ENCODE data around the gene PIGK.
A peak's percentile ranks its signal among the peaks of the same experiment; 100 is the strongest.

Gene PIGK

DNA sequence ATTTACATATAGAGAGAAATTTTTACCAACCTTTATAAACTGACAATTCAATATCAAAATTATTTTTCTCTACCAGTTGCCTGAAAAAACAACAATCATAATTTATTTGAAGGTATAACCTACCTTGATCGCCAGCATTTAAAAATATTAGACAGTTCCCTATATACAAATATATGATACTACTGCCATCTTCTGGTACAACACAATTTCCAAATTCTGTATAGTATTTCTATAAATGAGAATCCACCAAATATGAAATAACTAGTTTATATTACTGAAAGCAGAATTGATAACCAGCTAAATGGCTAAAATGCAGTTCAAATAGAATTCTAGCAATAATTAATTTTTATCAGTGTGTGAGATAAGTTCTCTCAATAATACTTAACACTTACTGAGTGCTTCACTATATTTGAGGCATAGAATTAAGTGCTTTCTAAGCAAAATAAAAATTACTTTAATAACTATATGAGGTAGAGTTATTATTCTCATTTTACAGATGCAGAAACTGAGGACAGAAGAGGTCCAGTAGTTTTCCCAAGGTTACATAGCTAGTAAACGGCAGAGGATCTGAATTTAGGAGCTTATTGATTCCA lies 75.6 kb downstream of the PIGK start:
- Histone ChIP-seq H3K9me3 (ENCODE audit: control insufficient read depth, low read length) (no peaks in the 10 kb centered on the region), H3K4me1 (ENCODE audit: control insufficient read depth, insufficient read depth, low read length) (peaks cover 5% of the 10 kb centered on the region), H3K9ac (ENCODE audit: low read length) (no peak overlapping the region), H3K4me3 (ENCODE audit: low read length) (no peak overlapping the region), H3K27me3 (replicated peaks; ENCODE audit: control insufficient read depth, insufficient read depth, low read length) (no peaks in the 10 kb centered on the region), H3K36me3 (ENCODE audit: control insufficient read depth, insufficient read depth, low read length, severe bottlenecking) (no peaks in the 10 kb centered on the region)
- peak; percentile 59 for DNase-seq (ENCODE audit: low read depth)

DNA sequence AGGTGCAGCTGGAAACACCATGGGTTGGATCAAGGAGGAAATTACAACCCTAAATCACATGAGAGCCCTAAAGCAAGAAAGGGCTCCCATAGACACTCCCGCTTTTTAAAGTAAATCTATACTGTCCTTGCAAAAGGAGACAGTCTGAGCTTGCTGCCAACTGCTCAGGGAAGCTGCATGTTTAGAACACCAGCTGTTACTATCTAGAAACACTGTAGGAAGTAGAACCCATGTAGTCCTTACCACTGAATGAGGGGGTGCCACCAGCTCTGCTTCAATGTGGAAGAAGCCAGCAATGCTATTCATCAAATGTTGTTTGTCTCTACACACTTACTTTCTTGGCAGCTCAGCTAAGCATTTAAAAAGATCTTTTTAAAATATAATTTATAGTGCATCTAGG lies 79.8 kb downstream of the PIGK start:
- Histone ChIP-seq H3K4me1 (ENCODE audit: control insufficient read depth, insufficient read depth, low read length) (peaks cover 16% of the 10 kb centered on the region), H3K9me3 (ENCODE audit: control insufficient read depth, low read length) (no peaks in the 10 kb centered on the region), H3K9ac (ENCODE audit: low read length) (no peak overlapping the region), H3K4me3 (ENCODE audit: low read length) (no peak overlapping the region), H3K36me3 (ENCODE audit: control insufficient read depth, insufficient read depth, low read length, severe bottlenecking) (no peaks in the 10 kb centered on the region), H3K27me3 (replicated peaks; ENCODE audit: control insufficient read depth, insufficient read depth, low read length) (no peaks in the 10 kb centered on the region)
- no peak for DNase-seq (ENCODE audit: low read depth)

DNA sequence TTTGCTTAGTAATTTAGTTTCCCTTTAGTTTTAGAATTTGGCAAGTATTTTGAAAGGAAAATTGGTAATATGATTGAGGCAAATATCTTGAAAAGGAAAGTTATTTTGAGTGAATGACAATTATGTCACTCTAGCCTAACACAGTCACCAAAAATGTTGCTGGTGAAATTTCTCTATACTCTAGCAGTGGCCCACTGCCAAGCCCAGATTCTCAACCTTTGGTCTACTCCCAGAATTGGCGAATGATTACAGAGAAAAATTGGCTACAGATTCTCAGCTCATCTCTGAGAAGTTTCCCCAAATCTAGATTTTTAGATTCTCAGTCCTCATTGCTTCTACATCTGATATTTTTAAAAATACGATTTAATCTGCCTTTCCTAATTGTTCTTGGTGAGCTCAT lies 84.9 kb downstream of the PIGK start:
- H3K9ac ChIP-seq (ENCODE audit: low read length) = no peak overlapping the region
- peak overlapping the region; percentile 58 for H3K4me3 ChIP-seq (ENCODE audit: low read length)
- no peaks in the 10 kb centered on the region for H3K27me3 ChIP-seq (replicated peaks; ENCODE audit: control insufficient read depth, insufficient read depth, low read length)
- peaks cover 20% of the 10 kb centered on the region for H3K4me1 ChIP-seq (ENCODE audit: control insufficient read depth, insufficient read depth, low read length)
- DNase-seq (ENCODE audit: low read depth) = no peak
- no peaks in the 10 kb centered on the region for H3K36me3 ChIP-seq (ENCODE audit: control insufficient read depth, insufficient read depth, low read length, severe bottlenecking)
- no peaks in the 10 kb centered on the region for H3K9me3 ChIP-seq (ENCODE audit: control insufficient read depth, low read length)

DNA sequence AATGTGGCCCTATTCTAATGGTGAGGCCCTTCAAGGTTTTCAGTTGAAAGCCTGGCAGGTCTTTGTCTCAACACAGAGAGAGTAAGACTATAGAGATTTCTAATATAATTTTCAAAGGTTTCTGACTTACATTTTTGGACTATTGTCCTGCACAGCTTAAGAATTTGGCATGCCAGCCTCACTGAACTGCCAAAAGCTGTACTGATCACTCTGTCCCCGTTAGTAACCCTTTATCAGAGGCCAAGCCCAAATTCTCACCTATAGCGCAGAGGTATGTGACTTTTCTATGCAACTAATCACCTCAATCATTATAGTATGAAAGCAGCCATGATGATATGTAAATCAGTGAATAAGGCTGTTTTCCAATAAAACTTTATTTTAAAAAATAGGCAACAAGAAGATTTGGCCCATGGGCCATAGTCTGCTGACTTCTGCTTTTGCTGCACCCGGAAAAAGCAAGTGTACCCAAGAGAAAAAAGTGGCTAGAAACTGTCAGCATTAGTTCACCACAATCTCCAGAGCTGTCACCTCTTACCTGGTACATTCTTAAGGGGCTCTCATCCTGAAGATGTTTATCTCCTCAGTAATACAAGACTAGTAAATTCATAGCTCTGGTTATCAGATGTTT lies 85.4 kb downstream of the PIGK start:
- no peaks in the 10 kb centered on the region for H3K36me3 ChIP-seq (ENCODE audit: control insufficient read depth, insufficient read depth, low read length, severe bottlenecking)

GRCh38 chr1:77126307-77126706 lies 92.9 kb downstream of the PIGK start:
- Histone ChIP-seq H3K4me1 (ENCODE audit: control insufficient read depth, insufficient read depth, low read length) (no peaks in the 10 kb centered on the region), H3K27me3 (replicated peaks; ENCODE audit: control insufficient read depth, insufficient read depth, low read length) (no peaks in the 10 kb centered on the region), H3K36me3 (ENCODE audit: control insufficient read depth, insufficient read depth, low read length, severe bottlenecking) (no peaks in the 10 kb centered on the region), H3K9ac (ENCODE audit: low read length) (no peak overlapping the region), H3K4me3 (ENCODE audit: low read length) (no peak overlapping the region), H3K9me3 (ENCODE audit: control insufficient read depth, low read length) (no peaks in the 10 kb centered on the region)
- DNase-seq (ENCODE audit: low read depth) = peak; percentile 87

More for the DNA sequence above, 85.4 kb downstream of the PIGK start:
- peak overlapping the region; percentile 58 for H3K4me3 ChIP-seq (ENCODE audit: low read length)
- H3K9me3 ChIP-seq (ENCODE audit: control insufficient read depth, low read length) = no peaks in the 10 kb centered on the region
- H3K27me3 ChIP-seq (replicated peaks; ENCODE audit: control insufficient read depth, insufficient read depth, low read length) = no peaks in the 10 kb centered on the region
- DNase-seq (ENCODE audit: low read depth) = no peak
- peaks cover 18% of the 10 kb centered on the region for H3K4me1 ChIP-seq (ENCODE audit: control insufficient read depth, insufficient read depth, low read length)
- no peak overlapping the region for H3K9ac ChIP-seq (ENCODE audit: low read length)

DNA sequence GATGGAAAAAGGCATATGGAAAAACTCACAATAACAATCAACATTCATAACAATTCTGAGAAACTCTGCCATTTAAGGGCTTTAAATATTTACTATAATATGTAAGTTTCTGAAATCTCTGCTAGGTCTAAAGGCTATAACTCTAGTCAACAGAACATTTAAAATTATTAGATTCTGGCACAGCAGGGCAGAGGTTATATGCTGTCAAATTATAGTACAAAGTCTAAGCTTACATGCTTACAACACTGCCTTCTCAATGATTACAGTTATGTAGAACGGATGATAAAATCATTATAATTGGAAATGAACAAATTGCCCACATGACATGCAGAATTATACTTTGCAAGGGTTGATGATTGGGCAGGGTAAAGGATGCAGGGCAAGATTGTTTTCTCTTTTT lies 97.7 kb downstream of the PIGK start:
- no peaks in the 10 kb centered on the region for H3K4me1 ChIP-seq (ENCODE audit: control insufficient read depth, insufficient read depth, low read length)
- no peak overlapping the region for H3K4me3 ChIP-seq (ENCODE audit: low read length)
- H3K27me3 ChIP-seq (replicated peaks; ENCODE audit: control insufficient read depth, insufficient read depth, low read length) = no peaks in the 10 kb centered on the region
- H3K9ac ChIP-seq (ENCODE audit: low read length) = no peak overlapping the region
- no peaks in the 10 kb centered on the region for H3K9me3 ChIP-seq (ENCODE audit: control insufficient read depth, low read length)
- H3K36me3 ChIP-seq (ENCODE audit: control insufficient read depth, insufficient read depth, low read length, severe bottlenecking) = no peaks in the 10 kb centered on the region
- DNase-seq (ENCODE audit: low read depth) = no peak

GRCh38 chr1:77120950-77121349 lies 98.3 kb downstream of the PIGK start:
- H3K9me3 ChIP-seq (ENCODE audit: control insufficient read depth, low read length) = no peaks in the 10 kb centered on the region
- no peak for DNase-seq (ENCODE audit: low read depth)
- no peak overlapping the region for H3K4me3 ChIP-seq (ENCODE audit: low read length)
- H3K36me3 ChIP-seq (ENCODE audit: control insufficient read depth, insufficient read depth, low read length, severe bottlenecking) = no peaks in the 10 kb centered on the region
- H3K27me3 ChIP-seq (replicated peaks; ENCODE audit: control insufficient read depth, insufficient read depth, low read length) = no peaks in the 10 kb centered on the region
- no peak overlapping the region for H3K9ac ChIP-seq (ENCODE audit: low read length)
- no peaks in the 10 kb centered on the region for H3K4me1 ChIP-seq (ENCODE audit: control insufficient read depth, insufficient read depth, low read length)

GRCh38 chr1:77118712-77119111 lies 100.5 kb downstream of the PIGK start:
- H3K36me3 ChIP-seq (ENCODE audit: control insufficient read depth, insufficient read depth, low read length, severe bottlenecking) = no peaks in the 10 kb centered on the region
- no peaks in the 10 kb centered on the region for H3K27me3 ChIP-seq (replicated peaks; ENCODE audit: control insufficient read depth, insufficient read depth, low read length)
- no peaks in the 10 kb centered on the region for H3K9me3 ChIP-seq (ENCODE audit: control insufficient read depth, low read length)
- no peaks in the 10 kb centered on the region for H3K4me1 ChIP-seq (ENCODE audit: control insufficient read depth, insufficient read depth, low read length)
- H3K4me3 ChIP-seq (ENCODE audit: low read length) = no peak overlapping the region
- DNase-seq (ENCODE audit: low read depth) = no peak
- no peak overlapping the region for H3K9ac ChIP-seq (ENCODE audit: low read length)

DNA sequence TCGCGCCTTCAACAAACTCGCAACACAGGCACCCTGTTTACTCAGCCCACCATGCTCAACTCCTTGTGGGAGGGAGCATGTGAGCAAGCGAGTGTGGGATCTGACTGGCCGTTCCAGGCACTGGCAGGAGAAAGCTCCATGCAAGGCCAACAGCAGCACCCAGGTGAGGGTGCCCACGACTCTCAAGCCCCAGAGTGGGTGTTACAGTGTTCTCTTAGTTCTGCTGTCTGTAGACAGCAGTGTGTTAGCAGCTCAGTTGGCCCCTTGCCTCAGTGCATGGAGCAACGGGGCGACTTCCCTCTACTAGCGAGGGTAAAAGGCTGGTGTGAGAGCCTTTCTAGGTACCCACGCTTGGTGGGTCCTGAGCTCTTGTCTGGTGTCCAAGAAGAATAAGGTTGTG lies 114.6 kb downstream of the PIGK start:
- Histone ChIP-seq H3K36me3 (ENCODE audit: control insufficient read depth, insufficient read depth, low read length, severe bottlenecking) (no peaks in the 10 kb centered on the region), H3K27me3 (replicated peaks; ENCODE audit: control insufficient read depth, insufficient read depth, low read length) (no peaks in the 10 kb centered on the region), H3K4me3 (ENCODE audit: low read length) (no peak overlapping the region), H3K4me1 (ENCODE audit: control insufficient read depth, insufficient read depth, low read length) (no peaks in the 10 kb centered on the region), H3K9me3 (ENCODE audit: control insufficient read depth, low read length) (no peaks in the 10 kb centered on the region), H3K9ac (ENCODE audit: low read length) (no peak overlapping the region)
- DNase-seq (ENCODE audit: low read depth) = no peak

DNA sequence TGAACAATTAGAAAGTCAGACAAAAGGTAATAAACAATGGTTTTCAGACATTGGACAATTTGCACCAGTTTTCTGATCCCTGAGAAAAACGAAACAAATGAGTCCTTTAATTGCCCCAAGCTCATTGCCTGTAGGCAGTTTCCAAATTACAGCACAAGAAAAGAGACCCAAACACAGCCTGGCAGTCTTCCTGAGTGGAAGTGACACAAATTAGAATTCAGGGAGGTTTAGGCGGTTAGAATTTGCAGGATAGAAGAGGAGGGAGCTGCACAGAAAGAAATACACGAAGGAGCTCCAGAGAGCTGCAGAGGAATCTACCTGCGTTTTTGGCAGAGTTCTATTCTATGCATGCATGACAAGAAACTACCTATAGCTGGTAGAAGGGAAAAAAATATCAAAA lies 115.7 kb downstream of the PIGK start:
- no peaks in the 10 kb centered on the region for H3K9me3 ChIP-seq (ENCODE audit: control insufficient read depth, low read length)
- H3K9ac ChIP-seq (ENCODE audit: low read length) = no peak overlapping the region
- DNase-seq (ENCODE audit: low read depth) = no peak
- H3K4me3 ChIP-seq (ENCODE audit: low read length) = no peak overlapping the region
- no peaks in the 10 kb centered on the region for H3K4me1 ChIP-seq (ENCODE audit: control insufficient read depth, insufficient read depth, low read length)
- no peaks in the 10 kb centered on the region for H3K36me3 ChIP-seq (ENCODE audit: control insufficient read depth, insufficient read depth, low read length, severe bottlenecking)
- H3K27me3 ChIP-seq (replicated peaks; ENCODE audit: control insufficient read depth, insufficient read depth, low read length) = no peaks in the 10 kb centered on the region

- no peak overlapping the region for H3K4me3 ChIP-seq (ENCODE audit: low read length)
- H3K9me3 ChIP-seq (ENCODE audit: control insufficient read depth, low read length) = no peaks in the 10 kb centered on the region
- no peaks in the 10 kb centered on the region for H3K27me3 ChIP-seq (replicated peaks; ENCODE audit: control insufficient read depth, insufficient read depth, low read length)
- no peaks in the 10 kb centered on the region for H3K4me1 ChIP-seq (ENCODE audit: control insufficient read depth, insufficient read depth, low read length)
- no peak overlapping the region for H3K9ac ChIP-seq (ENCODE audit: low read length)
- H3K36me3 ChIP-seq (ENCODE audit: control insufficient read depth, insufficient read depth, low read length, severe bottlenecking) = no peaks in the 10 kb centered on the region
- peak; percentile 18 for DNase-seq (ENCODE audit: low read depth)
Observed at GRCh38 chr1:77100875-77101274, 118.4 kb downstream of the PIGK start.
